ENCODE measurements around the gene TMEM141.
A peak's percentile ranks its signal among the peaks of the same experiment; 100 is the strongest.

Gene TMEM141

GRCh38 chr9:136790640-136791515 is at the start of gene TMEM141:
TSS of gene TMEM141 (plus strand) at chr9:136791344. CDS start at chr9:136791371, 27 bp downstream.
- DNase-seq: peak; percentile 97

- no peak for DNase-seq
Measured at GRCh38 chr9:136741883-136742571, 49.1 kb upstream of the TMEM141 start.

- DNase-seq: no peak
Measured at GRCh38 chr9:136742591-136743391, 48.4 kb upstream of the TMEM141 start, which contains the start of gene LCN10. TSS of gene LCN10 (minus strand) at chr9:136742940. CDS start at chr9:136742903, 37 bp downstream.

- DNase-seq: no peak
Measured at GRCh38 chr9:136743639-136744211, 47.4 kb upstream of the TMEM141 start.

GRCh38 chr9:136744773-136745172 is 46.4 kb upstream of the TMEM141 start:
- DNase-seq: no peak

- no peak for DNase-seq
Measured at GRCh38 chr9:136745389-136746154, 45.6 kb upstream of the TMEM141 start.

- DNase-seq: no peak
Measured at GRCh38 chr9:136746155-136746490, 45.0 kb upstream of the TMEM141 start.

- DNase-seq: no peak
Measured at GRCh38 chr9:136746621-136747020, 44.5 kb upstream of the TMEM141 start.

- no peak for DNase-seq
Measured at GRCh38 chr9:136747161-136748060, 43.7 kb upstream of the TMEM141 start.

GRCh38 chr9:136748201-136748600 is 42.9 kb upstream of the TMEM141 start, which contains the start of gene LCN6:
TSS of gene LCN6 (minus strand) at chr9:136748525. CDS start at chr9:136748483, 42 bp downstream.
- no peak for DNase-seq

- DNase-seq: no peak
Measured at GRCh38 chr9:136748666-136749611, 42.2 kb upstream of the TMEM141 start.

- no peak for DNase-seq
Measured at GRCh38 chr9:136750526-136750925, 40.6 kb upstream of the TMEM141 start.

- no peak for DNase-seq
Measured at GRCh38 chr9:136751244-136751643, 39.9 kb upstream of the TMEM141 start.

- DNase-seq: no peak
Measured at GRCh38 chr9:136751814-136752213, 39.3 kb upstream of the TMEM141 start.

GRCh38 chr9:136753371-136754058 is 37.6 kb upstream of the TMEM141 start:
- DNase-seq: no peak

GRCh38 chr9:136754059-136754572 is 37.0 kb upstream of the TMEM141 start:
- DNase-seq: no peak

GRCh38 chr9:136754626-136755301 is 36.4 kb upstream of the TMEM141 start:
- DNase-seq: no peak
